Endothelial cell of umbilical vein (primary cell): Measurements from ENCODE around the gene C1orf167. TPM values are rescaled to one million over a fixed set of nuclear protein-coding genes. Genes with fewer than 3 reads are reported as not detected.

Experiments used
- BruUV-seq: library from RNA; stranded (reverse); fragments of 400-500 nt; replicated peaks from 2 replicates; lab custom pipeline; 2021; lab: Mats Ljungman, UMichigan
- CTCF ChIA-PET: fragments of 300-600, 350-600 bp; sonication (Branson Sonifier 250); formaldehyde crosslinking; loops from one replicate; lab custom pipeline; 2021; ENCODE audit warnings: antibody characterized with exemption, inconsistent platforms; lab: Charles Lee
- POLR2A ChIA-PET: fragments of 300-600, 350-600 bp; sonication (Branson Sonifier 250); formaldehyde crosslinking; loops from one replicate; lab custom pipeline; 2021; ENCODE audit warnings: antibody characterized with exemption, inconsistent platforms; lab: Charles Lee
- DNase-seq: peaks from one replicate; pipeline ENCODE4 v3.0.0-alpha.2; 2011; ENCODE audit warnings: low read depth, low spot score
- FAIRE-seq: peaks from 2 replicates; lab custom pipeline; 2011; peaks lifted over from hg19 to GRCh38; lab: Jason Lieb, UNC
- H2AFZ ChIP-seq: 2 replicates; pipeline ENCODE4 v1.6.0; 2012; ENCODE audit warnings: low read depth, low read length, control low read depth, inconsistent platforms
- H3K27ac ChIP-seq: 2 replicates; pipeline ENCODE4 v1.5.1; 2011; ENCODE audit warnings: low read depth, mild to moderate bottlenecking, control low read depth, low read length, moderate library complexity; ENCODE audit not compliant: insufficient read depth
- H3K27me3 ChIP-seq, 2 experiments: 2 replicates each; pipeline versions ENCODE4 v1.6.0 to v1.6.1; 2011; ENCODE audit warnings: low read length in 2 of 2, mixed read lengths in 1 of 2; ENCODE audit not compliant: control insufficient read depth in 2 of 2, insufficient read depth in 2 of 2
- H3K36me3 ChIP-seq, 2 experiments: 2 replicates in 1 of 2; 3 replicates in 1 of 2; pipeline ENCODE4 v1.5.1; 2011; ENCODE audit warnings: low read length in 2 of 2, mild to moderate bottlenecking in 1 of 2, moderate library complexity in 1 of 2; ENCODE audit not compliant: control insufficient read depth in 2 of 2, insufficient read depth in 2 of 2; ENCODE audit errors: extremely low read depth in 1 of 2
- H3K4me1 ChIP-seq: 3 replicates; pipeline ENCODE4 v1.5.1; 2011; ENCODE audit warnings: mild to moderate bottlenecking, low read length; ENCODE audit not compliant: control insufficient read depth, insufficient read depth; ENCODE audit errors: extremely low read depth
- H3K4me2 ChIP-seq: 2 replicates; pipeline ENCODE4 v1.6.1; 2011; ENCODE audit warnings: low read length, control low read depth, mixed read lengths; ENCODE audit not compliant: insufficient read depth
- H3K4me3 ChIP-seq, 3 experiments: fragments of 200-600 bp in 1 of 3; sonication (generic), shearing (Covaris generic) in 1 of 3; replicated peaks in 1 of 3; 2 replicates each; pipeline ENCODE4 v1.5.1; 2011 to 2016; ENCODE audit warnings: control low read depth in 3 of 3, low read length in 3 of 3, mild to moderate bottlenecking in 2 of 3, inconsistent platforms in 1 of 3, low read depth in 1 of 3, moderate library complexity in 1 of 3; ENCODE audit not compliant: insufficient read depth in 1 of 3
- H3K79me2 ChIP-seq: 2 replicates; pipeline ENCODE4 v1.6.0; 2012; ENCODE audit warnings: low read length, inconsistent platforms; ENCODE audit not compliant: control insufficient read depth, insufficient read depth
- H3K9ac ChIP-seq: replicated peaks from 2 replicates; pipeline ENCODE3; 2011; ENCODE audit warnings: low read length, control low read depth; ENCODE audit not compliant: insufficient read depth; ENCODE audit errors: extremely low read depth
- H3K9me1 ChIP-seq: replicated peaks from 3 replicates; pipeline ENCODE4 v1.6.0; 2011; ENCODE audit warnings: mild to moderate bottlenecking, low read length; ENCODE audit not compliant: control insufficient read depth, insufficient read depth; ENCODE audit errors: extremely low read depth
- H3K9me3 ChIP-seq: replicated peaks from 2 replicates; pipeline ENCODE4 v1.5.1; 2012; ENCODE audit warnings: low read length, inconsistent platforms; ENCODE audit not compliant: control insufficient read depth, insufficient read depth
- H4K20me1 ChIP-seq: replicated peaks from 2 replicates; pipeline ENCODE3; 2011; ENCODE audit warnings: mild to moderate bottlenecking, low read length; ENCODE audit not compliant: control insufficient read depth, insufficient read depth; ENCODE audit errors: extremely low read depth
- EZH2 ChIP-seq: IDR thresholded peaks from 2 replicates; pipeline ENCODE4 v1.6.1; 2012; ENCODE audit warnings: borderline replicate concordance, low read depth, mild to moderate bottlenecking, moderate library complexity, low read length, inconsistent platforms; ENCODE audit not compliant: severe bottlenecking
- FOS ChIP-seq: IDR thresholded peaks from 2 replicates; pipeline ENCODE4 v1.6.1; 2011; ENCODE audit warnings: mild to moderate bottlenecking, low read length, moderate library complexity, borderline replicate concordance; ENCODE audit not compliant: insufficient read depth
- GATA2 ChIP-seq: IDR thresholded peaks from 2 replicates; pipeline ENCODE4 v1.7.0; 2011; ENCODE audit warnings: low read depth, mild to moderate bottlenecking, moderate library complexity, mixed read lengths, low read length; ENCODE audit not compliant: insufficient read length, insufficient read depth
- JUN ChIP-seq: IDR thresholded peaks from 2 replicates; pipeline ENCODE4 v1.6.1; 2011; ENCODE audit warnings: borderline replicate concordance, low read depth; ENCODE audit not compliant: insufficient read length, insufficient read depth
- MYC ChIP-seq: IDR thresholded peaks from one replicate; pipeline ENCODE4 v1.6.1; 2011; ENCODE audit warnings: mild to moderate bottlenecking, low read depth, low read length
- POLR2A ChIP-seq: IDR thresholded peaks from 2 replicates; pipeline ENCODE4 v1.6.1; 2012; ENCODE audit warnings: low read depth, mild to moderate bottlenecking, control low read depth, low read length
- POLR2AphosphoS5 ChIP-seq: IDR thresholded peaks from 2 replicates; pipeline ENCODE4 v1.6.1; 2012; ENCODE audit warnings: low read depth, mild to moderate bottlenecking, control low read depth, low read length, moderate library complexity; ENCODE audit not compliant: insufficient read depth
- dilution Hi-C: fragments of 300-500 bp; cut with MboI; formaldehyde crosslinking; loops from one replicate; pipeline ENCODE4 v1.15.0; 2019; ENCODE audit warnings: low sequenced_read_pairs; ENCODE audit not compliant: extremely low pct_ligation_motif_present
- intact Hi-C: fragments of 100-400 bp; cut with micrococcal nuclease; formaldehyde crosslinking; loops from one replicate; pipeline ENCODE4 v1.10.0; 2022
- polyA plus RNA-seq, 4 experiments: library from polyadenylated mRNA; depleted of rRNA in 3 of 4; stranded (reverse) in 3 of 4; unstranded in 1 of 4; fragments of >200 nt; gene quantifications; 2 replicates each; pipeline versions ENCODE4 v1.2.1 to v1.2.3, GENCODE V29; 2011 to 2012; ENCODE audit warnings: missing spikeins in 1 of 4
- total RNA-seq: library from RNA; stranded (reverse); gene quantifications from 2 replicates; pipeline ENCODE4 v1.2.3, GENCODE V29; 2021
- TF ChIP-seq, protein P1 (sequence below), 2 donors: IDR thresholded peaks; 1 replicate in 1 of 2; 2 replicates in 1 of 2; pipeline ENCODE4 v1.5.1; 2011; ENCODE audit warnings: low read length in 2 of 2, mild to moderate bottlenecking in 2 of 2, moderate library complexity in 2 of 2, control low read depth in 1 of 2, inconsistent platforms in 1 of 2, low read depth in 1 of 2; ENCODE audit not compliant: insufficient read depth in 1 of 2; ENCODE audit errors: extremely low read depth in 1 of 2
- TF ChIP-seq, protein P2 (sequence below): IDR thresholded peaks from 2 replicates; pipeline ENCODE4 v1.6.1; 2011; ENCODE audit not compliant: insufficient read depth, insufficient read length

C1orf167 gene
- total and polyA plus RNA-seq, 2 donors (not counting 3 experiments of a cell fraction or from before 2014, with no cell fraction given), result not detected

DNA sequence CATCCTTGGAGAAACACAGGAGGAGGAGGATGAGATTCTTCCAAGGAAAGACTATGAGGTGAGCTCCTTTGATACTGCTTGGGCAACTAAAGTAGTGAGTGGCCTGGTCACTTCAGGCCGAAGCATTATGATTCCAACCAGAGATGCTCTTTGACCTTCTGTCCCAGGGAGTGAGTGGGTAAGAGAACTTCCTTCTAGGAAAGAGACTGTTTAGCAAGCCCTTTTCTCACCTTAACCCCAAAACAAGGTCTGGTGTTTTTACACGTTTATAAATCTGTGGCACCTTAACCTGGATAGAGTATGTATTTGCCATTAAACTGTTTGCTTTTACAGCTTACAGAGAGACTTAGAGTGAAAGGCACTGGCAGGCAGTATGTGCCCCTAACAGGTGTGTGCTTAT, 45.1 kb downstream of the C1orf167 start:
- Histone ChIP-seq H3K27ac (peak overlapping the region; percentile 75), H3K9me1 (no peaks in the 10 kb centered on the region), H3K9ac (peak overlapping the region; percentile 90), H3K79me2 (peaks cover 49% of the 10 kb centered on the region), H3K4me3 (peak overlapping the region; percentile 8 to 97 (median 93)), H3K4me2 (peak overlapping the region; percentile 100), H3K36me3 (peaks cover 5 to 14% of the 10 kb centered on the region in 2 experiments), H4K20me1 (peaks cover under 1% of the 10 kb centered on the region), H3K27me3 (no peaks in the 10 kb centered on the region), H2AFZ (no peak overlapping the region), H3K4me1 (peaks cover 47% of the 10 kb centered on the region), H3K9me3 (no peaks in the 10 kb centered on the region)
- ChIA-PET CTCF (interaction anchor here (1.1 to 1.9 kb wide), 9 partner anchors 10 to 157 kb away, joined by 3 to 13 read pairs (median 5); partner anchors contain the start of gene FBXO6), POLR2A (interaction anchor here (1.6 to 2.0 kb wide), 2 partner anchors 9 to 101 kb away, joined by 11 to 12 read pairs; no protein-coding TSS in a partner anchor)
- FAIRE-seq, result no peak
- intact Hi-C loops, result loop anchor here (10.0 kb wide), 1 partner anchor 532 kb away; the partner anchor contains the start of gene UBIAD1
- no peak for DNase-seq
- TF ChIP-seq MYC (no peak), FOS (no peak), JUN (no peak), POLR2A (no peak), GATA2 (no peak), POLR2AphosphoS5 (no peak), EZH2 (no peak)
- TF ChIP-seq, protein P1, sequence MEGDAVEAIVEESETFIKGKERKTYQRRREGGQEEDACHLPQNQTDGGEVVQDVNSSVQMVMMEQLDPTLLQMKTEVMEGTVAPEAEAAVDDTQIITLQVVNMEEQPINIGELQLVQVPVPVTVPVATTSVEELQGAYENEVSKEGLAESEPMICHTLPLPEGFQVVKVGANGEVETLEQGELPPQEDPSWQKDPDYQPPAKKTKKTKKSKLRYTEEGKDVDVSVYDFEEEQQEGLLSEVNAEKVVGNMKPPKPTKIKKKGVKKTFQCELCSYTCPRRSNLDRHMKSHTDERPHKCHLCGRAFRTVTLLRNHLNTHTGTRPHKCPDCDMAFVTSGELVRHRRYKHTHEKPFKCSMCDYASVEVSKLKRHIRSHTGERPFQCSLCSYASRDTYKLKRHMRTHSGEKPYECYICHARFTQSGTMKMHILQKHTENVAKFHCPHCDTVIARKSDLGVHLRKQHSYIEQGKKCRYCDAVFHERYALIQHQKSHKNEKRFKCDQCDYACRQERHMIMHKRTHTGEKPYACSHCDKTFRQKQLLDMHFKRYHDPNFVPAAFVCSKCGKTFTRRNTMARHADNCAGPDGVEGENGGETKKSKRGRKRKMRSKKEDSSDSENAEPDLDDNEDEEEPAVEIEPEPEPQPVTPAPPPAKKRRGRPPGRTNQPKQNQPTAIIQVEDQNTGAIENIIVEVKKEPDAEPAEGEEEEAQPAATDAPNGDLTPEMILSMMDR (IDR thresholded peaks at IDR 0.05; ENCODE audit: extremely low read depth in 1 of 2, insufficient read depth in 1 of 2, low read depth in 1 of 2, low read length in 2 of 2), result no peak
- TF ChIP-seq, protein P2, sequence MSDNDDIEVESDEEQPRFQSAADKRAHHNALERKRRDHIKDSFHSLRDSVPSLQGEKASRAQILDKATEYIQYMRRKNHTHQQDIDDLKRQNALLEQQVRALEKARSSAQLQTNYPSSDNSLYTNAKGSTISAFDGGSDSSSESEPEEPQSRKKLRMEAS, result no peak
- dilution Hi-C loops, result no loop called here
- BruUV-seq, result no TSS peak
